Stomach (tissue), 9 donors: ENCODE results near the gene CFAP52. TPM values are rescaled to one million over a fixed set of nuclear protein-coding genes. Genes with fewer than 3 reads are reported as not detected.

Experiments used
- DNase-seq, 2 donors: peaks; one replicate each; pipeline versions ENCODE4 v3.0.0 to v3.0.0-alpha.2; 2013 to 2019
- H3K27ac ChIP-seq, 5 donors: fragments of 200-600 bp in 4 of 5; sonication (generic) in 4 of 5; one replicate each; pipeline ENCODE4 v1.5.1; 2013 to 2019; ENCODE audit warnings: mild to moderate bottlenecking in 1 of 5, moderate library complexity in 1 of 5
- H3K27me3 ChIP-seq, 3 donors: fragments of 200-600 bp; sonication (generic); one replicate each; pipeline ENCODE4 v1.5.1; 2017 to 2019; ENCODE audit warnings: mixed run types in 1 of 3
- H3K36me3 ChIP-seq, 4 donors: fragments of 200-600 bp; sonication (generic); 1 replicate in 3 of 4; 2 replicates in 1 of 4; pipeline ENCODE4 v1.5.1; 2016 to 2019
- H3K4me1 ChIP-seq, 4 donors: fragments of 200-600 bp; sonication (generic); one replicate each; pipeline ENCODE4 v1.5.1; 2016 to 2019
- H3K4me3 ChIP-seq, 4 donors: fragments of 200-600 bp; sonication (generic) in 3 of 4; one replicate each; pipeline ENCODE4 v1.5.1; 2016 to 2019; ENCODE audit warnings: mild to moderate bottlenecking in 1 of 4
- H3K9me3 ChIP-seq, 4 donors: fragments of 200-600 bp; sonication (generic); one replicate each; pipeline ENCODE4 v1.5.1; 2016 to 2019
- CTCF ChIP-seq, 7 experiments: fragments of 450-650 bp in 4 of 7; fragments of 200-600 bp in 3 of 7; sonication (generic) in 3 of 7; IDR thresholded peaks; one replicate each; pipeline ENCODE4 v1.5.1; 2016 to 2019; ENCODE audit warnings: antibody characterized with exemption in 7 of 7, control low read depth in 2 of 7, mild to moderate bottlenecking in 1 of 7
- EP300 ChIP-seq: sonication (generic); formaldehyde crosslinking; IDR thresholded peaks from one replicate; pipeline ENCODE4 v1.6.1; 2017; ENCODE audit warnings: antibody characterized with exemption
- POLR2A ChIP-seq, 4 donors: fragments of 450-650 bp; IDR thresholded peaks; one replicate each; pipeline ENCODE4 v1.6.1; 2016; ENCODE audit warnings: antibody characterized with exemption in 4 of 4, control low read depth in 2 of 4, mild to moderate bottlenecking in 1 of 4, moderate library complexity in 1 of 4
- POLR2AphosphoS5 ChIP-seq, 3 donors: sonication (generic); formaldehyde crosslinking; IDR thresholded peaks; one replicate each; pipeline ENCODE4 v1.6.1; 2016; ENCODE audit warnings: antibody characterized with exemption in 3 of 3
- WGBS, 5 donors: extraction: QIAGEN DNeasy Blood & Tissue Kit in 3 of 5; methylation state at CpG; one replicate each; pipeline versions ENCODE4 v1.1.5 to v1.1.7; 2013 to 2018; 5-methylcytosine and 5-hydroxymethylcytosine counted together
- intact Hi-C: fragments of 100-400 bp; cut with DNase I; formaldehyde crosslinking; loops from one replicate; pipeline ENCODE4 v1.15.1; 2023; ENCODE audit warnings: low total_unique reads
- polyA plus RNA-seq, 3 donors: library from polyadenylated mRNA; stranded (reverse); fragments of 200-250 nt; gene quantifications; one replicate each; pipeline ENCODE4 v1.2.3, GENCODE V29; 2013
- total RNA-seq, 5 donors: library from RNA; depleted of rRNA; stranded (reverse); fragments of >200 nt; gene quantifications; one replicate each; pipeline versions ENCODE4 v1.1.0 to v1.2.3, GENCODE V29; 2014 to 2016
- donor health status: healthy with polysubstance abuse.
- donor health status: Bipolar disorder and iron deficiency.
- donor health status: healthy.

Gene CFAP52
- total and polyA plus RNA-seq, 8 donors = not detected

GRCh38 chr17:9532715-9533114 lies 43.7 kb upstream of the CFAP52 start:
- Histone ChIP-seq H3K27ac (no peak overlapping the region), H3K4me1 (peaks cover 0 to 13% (median 12%) of the 10 kb centered on the region in 4 donors), H3K9me3 (no peaks in the 10 kb centered on the region), H3K4me3 (no peak overlapping the region), H3K36me3 (no peaks in the 10 kb centered on the region), H3K27me3 (no peaks in the 10 kb centered on the region)
- intact Hi-C loops = no loop called here
- DNase-seq = no peak
- TF ChIP-seq EP300 = no peak
- TF ChIP-seq POLR2A (IDR thresholded peaks at IDR 0.05) = no peak
- TF ChIP-seq POLR2AphosphoS5 (IDR thresholded peaks at IDR 0.05) = no peak
- TF ChIP-seq CTCF (IDR thresholded peaks at IDR 0.05) = no peak
- 94 to 99% (median 98%) methylated on average over 3 of the region's 3 CpGs for WGBS, 5 donors

GRCh38 chr17:9533441-9533840 lies 43.0 kb upstream of the CFAP52 start:
- WGBS, 5 donors = 77 to 94% (median 89%) methylated on average over 4 of the region's 4 CpGs
- TF ChIP-seq EP300 = no peak
- no peak for TF ChIP-seq CTCF (IDR thresholded peaks at IDR 0.05)

GRCh38 chr17:9536061-9536460 lies 40.4 kb upstream of the CFAP52 start:
- TF ChIP-seq EP300 = no peak
- no peak for TF ChIP-seq CTCF (IDR thresholded peaks at IDR 0.05)
- TF ChIP-seq POLR2AphosphoS5 (IDR thresholded peaks at IDR 0.05) = no peak
- no peak for TF ChIP-seq POLR2A (IDR thresholded peaks at IDR 0.05)
- Histone ChIP-seq H3K27me3 (no peaks in the 10 kb centered on the region), H3K4me1 (peaks cover 0 to 14% (median 10%) of the 10 kb centered on the region in 4 donors), H3K9me3 (no peaks in the 10 kb centered on the region), H3K36me3 (peaks cover 0 to 14% (median 9%) of the 10 kb centered on the region in 4 donors), H3K27ac (no peak overlapping the region), H3K4me3 (no peak overlapping the region)
- peak in 1 of 2 donors; percentile 6 for DNase-seq
- 87 to 97% (median 93%) methylated on average over 8 of the region's 8 CpGs for WGBS, 5 donors
- intact Hi-C loops = no loop called here

More at GRCh38 chr17:9533441-9533840, 43.0 kb upstream of the CFAP52 start:
- Histone ChIP-seq H3K4me1 (peaks cover 0 to 14% (median 13%) of the 10 kb centered on the region in 4 donors), H3K36me3 (no peaks in the 10 kb centered on the region), H3K9me3 (no peaks in the 10 kb centered on the region), H3K27me3 (no peaks in the 10 kb centered on the region), H3K4me3 (no peak overlapping the region), H3K27ac (no peak overlapping the region)
- DNase-seq = no peak
- intact Hi-C loops = no loop called here

GRCh38 chr17:9537177-9537776 lies 39.2 kb upstream of the CFAP52 start:
- intact Hi-C loops = no loop called here
- H3K36me3 ChIP-seq = peaks cover 0 to 16% (median 11%) of the 10 kb centered on the region in 4 donors
- DNase-seq = peak; percentile 33 to 79
- no peaks in the 10 kb centered on the region for H3K27me3 ChIP-seq
- H3K4me3 ChIP-seq = no peak overlapping the region
- 38 to 66% (median 50%) methylated on average over 12 of the region's 12 CpGs for WGBS, 5 donors
- no peak overlapping the region for H3K27ac ChIP-seq
- no peak for TF ChIP-seq CTCF (IDR thresholded peaks at IDR 0.05)
- TF ChIP-seq POLR2AphosphoS5 (IDR thresholded peaks at IDR 0.05) = peak in 1 of 3 donors; percentile 34
- TF ChIP-seq EP300 = no peak
- TF ChIP-seq POLR2A (IDR thresholded peaks at IDR 0.05) = no peak
- peaks cover 0 to 14% (median 6%) of the 10 kb centered on the region in 4 donors for H3K4me1 ChIP-seq
- no peaks in the 10 kb centered on the region for H3K9me3 ChIP-seq
